Naive B cell (primary cell): ENCODE results near the gene CAPZB. TPM values are rescaled to one million over a fixed set of nuclear protein-coding genes. Genes with fewer than 3 reads are reported as not detected.
A peak's percentile ranks its signal among the peaks of the same experiment; 100 is the strongest.

Source experiments
- ATAC-seq, 2 donors: fragments of 150-1000 bp; cut with Tn5 transposase; 2 replicates each; pipeline ENCODE4 v1.10.0; 2021; ENCODE audit warnings: low read depth in 2 of 2, mild to moderate bottlenecking in 2 of 2, moderate library complexity in 2 of 2
- DNase-seq: peaks from one replicate; pipeline ENCODE4 v3.0.0; 2022
- H3K27ac Mint-ChIP-seq, 6 donors: one replicate each; pipeline ENCODE4 v1.8.0; 2020 to 2022; ENCODE audit warnings: mild to moderate bottlenecking in 6 of 6, mixed read lengths in 6 of 6, moderate library complexity in 5 of 6, inconsistent platforms in 2 of 6
- H3K27me3 Mint-ChIP-seq, 3 donors: one replicate each; pipeline ENCODE4 v1.8.0; 2021 to 2022; ENCODE audit warnings: mixed read lengths in 3 of 3, mild to moderate bottlenecking in 1 of 3
- H3K36me3 Mint-ChIP-seq, 2 donors: one replicate each; pipeline ENCODE4 v1.8.0; 2020 to 2022; ENCODE audit warnings: mixed read lengths in 2 of 2, inconsistent platforms in 1 of 2, mild to moderate bottlenecking in 1 of 2
- H3K4me1 Mint-ChIP-seq, 3 donors: one replicate each; pipeline ENCODE4 v1.8.0; 2020 to 2022; ENCODE audit warnings: mixed read lengths in 3 of 3, inconsistent platforms in 1 of 3, mild to moderate bottlenecking in 1 of 3, moderate library complexity in 1 of 3
- H3K4me3 Mint-ChIP-seq, 8 donors: one replicate each; pipeline ENCODE4 v1.8.0; 2020 to 2022; ENCODE audit warnings: mild to moderate bottlenecking in 8 of 8, mixed read lengths in 8 of 8, moderate library complexity in 8 of 8, inconsistent platforms in 2 of 8
- H3K9me3 Mint-ChIP-seq, 7 donors: one replicate each; pipeline ENCODE4 v1.8.0; 2020 to 2022; ENCODE audit warnings: mixed read lengths in 7 of 7, mild to moderate bottlenecking in 5 of 7, inconsistent platforms in 2 of 7, moderate library complexity in 1 of 7
- polyA plus RNA-seq, 6 donors: library from polyadenylated mRNA; unstranded; fragments of 300-500 nt; fragmentation: Illumina TruSeq; gene quantifications; one replicate each; pipeline ENCODE4 v1.2.3, GENCODE V29; 2021; ENCODE audit warnings: low read depth in 6 of 6

The CAPZB gene
- polyA plus RNA-seq, 6 donors from 2014 or later = 328 to 445 (median 382) TPM

GRCh38 chr1:19406680-19407079 lies 78.7 kb downstream of the CAPZB start:
- H3K27ac Mint-ChIP-seq = peak overlapping the region in 2 of 6 donors; percentile 49 to 58
- peaks cover 39 to 52% (median 46%) of the 10 kb centered on the region in 3 donors for H3K4me1 Mint-ChIP-seq

GRCh38 chr1:19405761-19406487 lies 79.4 kb downstream of the CAPZB start:
- H3K27me3 Mint-ChIP-seq = no peaks in the 10 kb centered on the region
- no peaks in the 10 kb centered on the region for H3K9me3 Mint-ChIP-seq
- no peak for DNase-seq
- H3K27ac Mint-ChIP-seq = peak overlapping the region in 2 of 6 donors; percentile 57 to 70
- H3K4me1 Mint-ChIP-seq = peaks cover 38 to 49% (median 46%) of the 10 kb centered on the region in 3 donors
- ATAC-seq = no peak
- peak overlapping the region in 2 of 8 donors; percentile 10 to 22 for H3K4me3 Mint-ChIP-seq
- H3K36me3 Mint-ChIP-seq = peaks cover 0 to 9% of the 10 kb centered on the region in 2 donors

More at GRCh38 chr1:19406680-19407079, 78.7 kb downstream of the CAPZB start:
- H3K36me3 Mint-ChIP-seq = peaks cover 0 to 7% of the 10 kb centered on the region in 2 donors
- DNase-seq (no peak), ATAC-seq (no peak)
- no peak overlapping the region for H3K4me3 Mint-ChIP-seq
- H3K9me3 Mint-ChIP-seq = no peaks in the 10 kb centered on the region
- no peaks in the 10 kb centered on the region for H3K27me3 Mint-ChIP-seq

GRCh38 chr1:19405195-19405760 lies 80.1 kb downstream of the CAPZB start:
- Mint-ChIP-seq H3K27ac (peak overlapping the region in 2 of 6 donors; percentile 42 to 92), H3K4me3 (no peak overlapping the region), H3K36me3 (peaks cover 0 to 15% of the 10 kb centered on the region in 2 donors), H3K27me3 (no peaks in the 10 kb centered on the region), H3K4me1 (peaks cover 41 to 50% (median 47%) of the 10 kb centered on the region in 3 donors), H3K9me3 (no peaks in the 10 kb centered on the region)
- DNase-seq = no peak
- ATAC-seq = no peak

GRCh38 chr1:19404748-19405147 lies 80.6 kb downstream of the CAPZB start:
- Mint-ChIP-seq H3K36me3 (peaks cover 0 to 15% of the 10 kb centered on the region in 2 donors), H3K9me3 (no peaks in the 10 kb centered on the region), H3K4me3 (no peak overlapping the region), H3K27me3 (no peaks in the 10 kb centered on the region), H3K4me1 (peaks cover 38 to 47% (median 42%) of the 10 kb centered on the region in 3 donors), H3K27ac (peak overlapping the region in 3 of 6 donors; percentile 37 to 92 (median 42))
- ATAC-seq = no peak
- DNase-seq = no peak

GRCh38 chr1:19403256-19403655 lies 82.1 kb downstream of the CAPZB start:
- ATAC-seq (no peak), DNase-seq (no peak)
- peak overlapping the region in 2 of 6 donors; percentile 19 to 94 for H3K27ac Mint-ChIP-seq
- no peaks in the 10 kb centered on the region for H3K27me3 Mint-ChIP-seq
- peaks cover 41 to 47% (median 42%) of the 10 kb centered on the region in 3 donors for H3K4me1 Mint-ChIP-seq
- peaks cover 0 to 15% of the 10 kb centered on the region in 2 donors for H3K36me3 Mint-ChIP-seq
- peak overlapping the region in 3 of 8 donors; percentile 19 to 60 (median 47) for H3K4me3 Mint-ChIP-seq
- H3K9me3 Mint-ChIP-seq = peaks cover 0 to 1% (median 0%) of the 10 kb centered on the region in 7 donors

DNA sequence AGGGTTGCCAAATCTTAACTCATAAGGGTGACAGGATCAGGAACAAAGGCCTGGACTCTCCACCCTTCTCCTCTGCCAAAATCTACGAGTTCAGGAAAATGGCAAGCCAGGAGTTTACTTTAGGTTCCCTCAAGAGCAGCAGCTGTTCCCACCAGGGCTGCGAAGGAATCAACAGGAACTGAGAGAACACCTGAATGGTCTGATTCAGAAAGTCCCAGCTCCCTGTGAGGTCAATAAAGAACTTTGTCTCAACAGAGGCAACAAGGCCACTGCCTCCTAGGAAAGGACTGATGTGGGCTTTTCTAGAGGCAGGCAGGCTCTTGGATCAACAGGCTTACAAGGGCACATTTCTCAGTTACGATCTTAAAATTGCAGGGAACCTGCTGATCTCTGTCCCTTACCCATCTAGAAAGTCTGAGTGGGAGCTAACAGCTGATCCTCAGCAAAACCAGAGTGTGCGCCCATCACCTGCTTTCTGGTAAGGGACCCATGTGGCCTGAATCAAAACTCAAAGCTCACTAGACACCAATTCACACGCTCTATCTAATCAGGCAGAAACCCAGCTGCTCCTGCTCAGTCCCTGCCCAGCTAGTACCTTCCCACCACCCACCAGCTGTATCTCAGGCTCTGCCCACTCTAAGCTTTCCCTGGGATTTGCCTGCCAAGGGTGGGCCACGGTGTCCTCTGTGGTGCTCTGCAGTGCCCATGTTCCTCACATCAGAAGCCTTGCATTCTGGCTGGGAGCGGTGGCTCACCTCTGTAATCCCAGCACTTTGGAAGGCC lies 83.1 kb downstream of the CAPZB start:
- peaks cover 0 to 1% (median 0%) of the 10 kb centered on the region in 7 donors for H3K9me3 Mint-ChIP-seq
- no peak for ATAC-seq
- peaks cover 0 to 15% of the 10 kb centered on the region in 2 donors for H3K36me3 Mint-ChIP-seq
- peak overlapping the region in 1 of 8 donors; percentile 29 for H3K4me3 Mint-ChIP-seq
- H3K27ac Mint-ChIP-seq = peak overlapping the region in 5 of 6 donors; percentile 26 to 80 (median 49)
- no peaks in the 10 kb centered on the region for H3K27me3 Mint-ChIP-seq
- no peak for DNase-seq
- H3K4me1 Mint-ChIP-seq = peaks cover 34 to 41% (median 41%) of the 10 kb centered on the region in 3 donors

DNA sequence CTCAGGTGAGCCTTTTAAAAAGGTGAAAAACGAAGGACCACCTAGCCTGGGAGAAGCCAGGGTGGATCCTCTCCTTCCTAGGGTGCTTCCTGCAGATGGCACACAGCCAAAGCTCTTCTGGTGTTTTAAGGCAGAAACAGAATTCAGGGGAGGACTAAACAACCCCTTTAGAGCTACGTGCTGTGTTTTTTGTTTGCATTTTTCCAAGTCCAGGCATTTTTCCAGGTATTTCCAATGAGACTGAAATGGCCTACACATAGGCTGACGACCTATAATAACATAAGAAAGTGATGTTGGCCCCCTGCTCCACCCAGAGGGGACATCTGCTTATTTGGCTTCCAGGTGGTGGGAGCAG lies 83.8 kb downstream of the CAPZB start:
- Mint-ChIP-seq H3K4me3 (no peak overlapping the region), H3K9me3 (peaks cover 0 to 1% (median 0%) of the 10 kb centered on the region in 7 donors), H3K4me1 (peaks cover 31 to 41% (median 38%) of the 10 kb centered on the region in 3 donors), H3K36me3 (peaks cover 0 to 15% of the 10 kb centered on the region in 2 donors), H3K27ac (no peak overlapping the region), H3K27me3 (no peaks in the 10 kb centered on the region)
- no peak for ATAC-seq
- no peak for DNase-seq

DNA sequence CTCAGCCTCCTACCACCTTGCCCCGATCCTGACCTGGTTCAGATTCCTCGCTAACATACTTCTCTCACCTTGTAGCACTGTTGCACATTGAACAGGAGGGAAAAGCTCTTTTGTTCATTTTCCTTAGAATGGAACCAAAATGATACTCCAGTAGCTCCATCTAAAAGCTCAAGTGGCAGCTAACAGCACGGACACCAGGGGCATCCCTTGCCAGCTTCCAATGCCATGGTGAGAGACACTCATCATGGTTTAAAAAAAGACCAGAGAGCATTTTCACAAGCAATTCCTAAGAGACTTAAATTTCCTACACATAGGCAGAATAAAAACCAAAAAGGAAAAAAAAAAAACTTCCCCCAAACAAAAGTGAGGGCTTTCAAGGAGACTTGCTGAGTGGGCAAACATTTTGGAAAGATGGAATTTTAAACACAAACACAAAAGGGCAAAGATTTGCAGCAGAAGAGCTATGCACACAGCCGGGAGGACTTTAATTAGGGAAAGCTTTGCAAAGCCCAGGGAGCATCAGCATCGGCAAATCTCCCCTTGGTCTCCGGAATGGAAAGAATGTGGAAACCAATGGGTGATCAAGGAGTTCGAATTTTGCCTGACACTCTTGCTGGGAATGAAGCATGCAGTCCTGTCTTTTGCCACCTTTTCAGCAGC lies 84.3 kb downstream of the CAPZB start:
- DNase-seq (no peak), ATAC-seq (no peak)
- no peak overlapping the region for H3K4me3 Mint-ChIP-seq
- H3K9me3 Mint-ChIP-seq = peaks cover 0 to 1% (median 0%) of the 10 kb centered on the region in 7 donors
- H3K27ac Mint-ChIP-seq = peak overlapping the region in 2 of 6 donors; percentile 61 to 76
- H3K4me1 Mint-ChIP-seq = peaks cover 29 to 41% (median 33%) of the 10 kb centered on the region in 3 donors
- peaks cover 0 to 15% of the 10 kb centered on the region in 2 donors for H3K36me3 Mint-ChIP-seq
- H3K27me3 Mint-ChIP-seq = no peaks in the 10 kb centered on the region

DNA sequence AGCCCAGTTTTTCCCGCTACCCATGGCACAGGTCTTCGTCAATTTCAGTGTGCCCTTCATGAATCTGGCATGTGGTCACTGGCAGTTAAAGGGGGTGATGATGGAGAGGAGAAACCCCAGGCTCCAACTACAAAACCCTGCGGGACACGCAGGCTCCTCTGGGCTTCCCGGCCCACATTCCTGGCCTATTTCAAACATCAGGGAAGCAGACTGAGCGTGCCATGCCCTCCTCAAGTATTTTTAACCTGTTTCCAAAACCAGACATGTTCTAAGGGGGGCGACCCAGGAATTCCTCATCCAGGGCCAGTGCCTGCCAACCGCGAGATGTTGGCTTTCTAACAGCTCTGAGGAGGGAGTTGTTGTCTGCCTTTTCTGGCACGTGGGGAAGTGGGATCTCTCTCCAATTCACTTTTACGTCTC lies 85.1 kb downstream of the CAPZB start:
- H3K4me3 Mint-ChIP-seq = no peak overlapping the region
- no peaks in the 10 kb centered on the region for H3K27me3 Mint-ChIP-seq
- DNase-seq (no peak), ATAC-seq (no peak)
- peaks cover 0 to 1% (median 0%) of the 10 kb centered on the region in 7 donors for H3K9me3 Mint-ChIP-seq
- peaks cover 30 to 42% (median 31%) of the 10 kb centered on the region in 3 donors for H3K4me1 Mint-ChIP-seq
- peak overlapping the region in 3 of 6 donors; percentile 16 to 71 (median 69) for H3K27ac Mint-ChIP-seq
- H3K36me3 Mint-ChIP-seq = peaks cover 0 to 12% of the 10 kb centered on the region in 2 donors

- Mint-ChIP-seq H3K9me3 (peaks cover 0 to 1% (median 0%) of the 10 kb centered on the region in 7 donors), H3K36me3 (peaks cover 0 to 7% of the 10 kb centered on the region in 2 donors), H3K27me3 (no peaks in the 10 kb centered on the region), H3K4me3 (no peak overlapping the region), H3K27ac (peak overlapping the region in 1 of 6 donors; percentile 82), H3K4me1 (peaks cover 41 to 49% (median 42%) of the 10 kb centered on the region in 3 donors)
- ATAC-seq (no peak), DNase-seq (no peak)
Measured at GRCh38 chr1:19398309-19398760, 87.0 kb downstream of the CAPZB start.

- peaks cover 42 to 51% (median 49%) of the 10 kb centered on the region in 3 donors for H3K4me1 Mint-ChIP-seq
- H3K27ac Mint-ChIP-seq = peak overlapping the region in 3 of 6 donors; percentile 42 to 61 (median 43)
- H3K36me3 Mint-ChIP-seq = peaks cover 0 to 7% of the 10 kb centered on the region in 2 donors
- H3K9me3 Mint-ChIP-seq = peaks cover 0 to 1% (median 0%) of the 10 kb centered on the region in 7 donors
- H3K27me3 Mint-ChIP-seq = no peaks in the 10 kb centered on the region
- DNase-seq (no peak), ATAC-seq (no peak)
- no peak overlapping the region for H3K4me3 Mint-ChIP-seq
Measured at GRCh38 chr1:19397217-19397945, 88.0 kb downstream of the CAPZB start.

DNA sequence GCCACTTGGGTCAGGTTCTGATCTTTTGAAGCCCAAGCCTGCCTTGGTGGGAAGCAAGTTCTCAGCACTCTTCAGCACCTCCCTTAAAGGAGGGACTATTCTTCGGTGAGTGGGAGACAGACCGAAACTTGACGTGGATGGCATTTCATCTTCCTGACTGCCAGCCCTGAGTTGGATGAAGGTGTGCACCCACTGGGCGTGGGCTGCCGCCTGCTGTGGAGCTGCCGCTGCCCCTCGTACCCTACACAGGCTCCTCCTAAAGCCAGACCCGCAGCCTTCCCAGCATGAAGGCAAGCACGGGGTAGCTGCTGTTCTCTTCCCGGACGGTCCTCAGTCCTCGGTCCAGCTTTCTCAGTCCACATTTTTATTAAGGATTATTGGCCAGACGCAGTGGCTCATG lies 89.1 kb downstream of the CAPZB start:
- Mint-ChIP-seq H3K36me3 (peaks cover 0 to 7% of the 10 kb centered on the region in 2 donors), H3K9me3 (peaks cover 0 to 1% (median 0%) of the 10 kb centered on the region in 7 donors), H3K27me3 (no peaks in the 10 kb centered on the region), H3K4me1 (peaks cover 45 to 59% (median 52%) of the 10 kb centered on the region in 3 donors), H3K4me3 (no peak overlapping the region), H3K27ac (peak overlapping the region in 1 of 6 donors; percentile 56)
- DNase-seq = no peak
- no peak for ATAC-seq
